ENCODE results near the gene ANKFY1.

The ANKFY1 gene

DNA sequence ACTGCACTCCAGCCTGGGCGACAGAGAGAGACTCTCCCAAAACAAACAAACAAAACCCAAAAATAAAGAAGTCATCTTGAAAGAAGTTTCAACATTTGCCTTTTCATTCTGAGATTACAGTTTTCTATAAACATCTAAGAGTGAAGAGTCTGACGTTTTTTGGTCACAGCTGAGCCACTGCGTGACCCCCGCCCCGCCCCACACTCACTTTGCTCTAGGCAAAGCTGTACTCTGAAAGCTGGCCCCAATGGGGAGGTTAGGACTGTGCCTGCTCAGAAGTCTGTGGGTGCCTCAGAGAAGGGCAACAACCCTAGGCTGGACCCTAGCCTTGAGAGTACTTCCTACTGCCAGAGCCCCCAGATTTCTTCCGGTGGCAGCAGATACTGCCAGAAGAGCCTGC, 101.5 kb downstream of the ANKFY1 start:
- no peak for DNase-seq (ENCODE audit: low spot score)
- TF ChIP-seq, protein P1, sequence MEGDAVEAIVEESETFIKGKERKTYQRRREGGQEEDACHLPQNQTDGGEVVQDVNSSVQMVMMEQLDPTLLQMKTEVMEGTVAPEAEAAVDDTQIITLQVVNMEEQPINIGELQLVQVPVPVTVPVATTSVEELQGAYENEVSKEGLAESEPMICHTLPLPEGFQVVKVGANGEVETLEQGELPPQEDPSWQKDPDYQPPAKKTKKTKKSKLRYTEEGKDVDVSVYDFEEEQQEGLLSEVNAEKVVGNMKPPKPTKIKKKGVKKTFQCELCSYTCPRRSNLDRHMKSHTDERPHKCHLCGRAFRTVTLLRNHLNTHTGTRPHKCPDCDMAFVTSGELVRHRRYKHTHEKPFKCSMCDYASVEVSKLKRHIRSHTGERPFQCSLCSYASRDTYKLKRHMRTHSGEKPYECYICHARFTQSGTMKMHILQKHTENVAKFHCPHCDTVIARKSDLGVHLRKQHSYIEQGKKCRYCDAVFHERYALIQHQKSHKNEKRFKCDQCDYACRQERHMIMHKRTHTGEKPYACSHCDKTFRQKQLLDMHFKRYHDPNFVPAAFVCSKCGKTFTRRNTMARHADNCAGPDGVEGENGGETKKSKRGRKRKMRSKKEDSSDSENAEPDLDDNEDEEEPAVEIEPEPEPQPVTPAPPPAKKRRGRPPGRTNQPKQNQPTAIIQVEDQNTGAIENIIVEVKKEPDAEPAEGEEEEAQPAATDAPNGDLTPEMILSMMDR (IDR thresholded peaks at IDR 0.05; ENCODE audit: extremely low read depth, insufficient read depth, missing control alignments), result no peak
- in situ Hi-C loops (cut with MboI; ENCODE audit: low pct_unique_long_range_greater_than_20kb, low sequenced_read_pairs, unreplicated experiment), result no loop called here

DNA sequence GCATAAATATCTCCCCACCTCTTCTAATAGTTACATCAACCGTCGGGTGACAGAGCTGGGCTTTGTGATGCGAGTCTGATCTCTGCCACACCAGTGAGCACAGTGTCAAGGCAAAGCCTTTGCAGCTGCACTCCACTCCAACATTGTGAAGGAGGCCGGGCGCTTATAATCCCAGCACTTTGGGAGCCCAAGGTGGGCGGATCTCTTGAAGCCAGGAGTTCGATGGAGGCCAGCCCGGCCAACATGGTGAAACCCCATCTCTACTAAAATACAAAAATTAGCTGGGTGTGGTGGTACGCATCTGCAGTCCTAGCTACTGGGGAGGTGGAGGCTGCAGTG, 101.8 kb downstream of the ANKFY1 start:
- in situ Hi-C loops (cut with MboI; ENCODE audit: low pct_unique_long_range_greater_than_20kb, low sequenced_read_pairs, unreplicated experiment), result no loop called here
- TF ChIP-seq, protein P1 (IDR thresholded peaks at IDR 0.05; ENCODE audit: extremely low read depth, insufficient read depth, missing control alignments), result no peak
- no peak for DNase-seq (ENCODE audit: low spot score)

DNA sequence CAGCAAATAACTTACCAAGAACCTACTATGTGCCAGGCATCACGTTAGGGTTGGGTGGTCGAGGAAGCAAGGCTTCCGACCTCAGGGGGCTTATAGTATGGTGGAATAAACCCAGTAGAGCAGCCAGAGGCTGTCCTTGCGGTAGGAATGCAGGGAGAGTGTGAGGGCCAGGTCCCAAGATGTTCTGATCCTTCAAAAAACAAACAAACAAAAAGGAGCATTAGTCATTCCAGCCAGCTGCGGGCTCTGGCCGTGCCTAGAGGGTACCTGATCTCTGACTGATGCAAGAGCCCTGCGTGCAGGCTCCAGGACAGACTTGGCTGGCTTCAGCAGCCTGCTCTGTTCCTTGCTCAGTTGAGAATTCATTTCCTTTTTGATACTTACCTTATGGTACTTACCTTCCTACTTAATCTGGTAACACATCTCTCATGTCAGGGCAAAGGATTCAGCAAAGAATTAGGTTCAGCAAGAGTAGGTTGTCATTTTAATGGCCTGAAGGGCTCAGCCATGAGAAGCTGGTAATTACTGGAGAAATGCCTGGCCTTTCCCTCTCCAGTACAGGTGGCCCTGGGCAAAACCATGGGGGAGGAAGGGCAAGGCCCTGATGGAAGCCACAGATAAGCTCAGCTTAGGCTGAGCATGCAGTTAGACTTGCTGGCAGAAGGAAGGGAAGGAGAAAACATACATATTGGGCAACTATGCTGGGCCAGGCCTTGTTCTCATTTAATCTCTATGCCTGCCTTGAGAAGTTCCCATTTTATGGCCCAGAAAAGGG, 102.4 kb downstream of the ANKFY1 start:
- no peak for DNase-seq (ENCODE audit: low spot score)
- in situ Hi-C loops (cut with MboI; ENCODE audit: low pct_unique_long_range_greater_than_20kb, low sequenced_read_pairs, unreplicated experiment), result no loop called here
- TF ChIP-seq, protein P1 (IDR thresholded peaks at IDR 0.05; ENCODE audit: extremely low read depth, insufficient read depth, missing control alignments), result no peak

DNA sequence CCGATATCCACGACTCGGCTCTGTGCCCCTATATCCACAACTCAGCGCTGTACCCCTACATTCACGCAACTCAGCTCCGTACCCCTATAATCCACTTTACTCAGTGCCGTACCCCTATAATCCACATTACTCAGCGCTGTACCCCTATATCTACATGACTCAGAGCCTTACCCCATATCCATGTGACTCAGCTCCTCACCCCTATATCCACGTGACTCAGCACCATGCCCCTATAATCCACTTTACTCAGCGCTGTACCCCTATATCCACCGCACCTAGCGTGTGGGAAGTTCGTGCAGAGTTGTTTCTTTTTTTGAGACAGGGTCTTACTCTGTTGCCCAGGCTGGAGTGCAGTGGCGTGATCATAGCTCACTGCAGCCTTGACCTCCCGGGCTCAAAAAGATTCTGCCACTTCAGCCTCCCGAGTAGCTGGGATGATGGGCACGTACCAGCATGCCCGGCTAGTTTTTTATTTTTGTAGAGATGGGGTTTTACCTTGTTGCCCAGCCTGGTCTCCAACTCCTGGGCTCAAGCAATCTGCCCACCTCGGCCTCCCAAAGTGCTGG, 103.4 kb downstream of the ANKFY1 start:
- TF ChIP-seq, protein P1 (IDR thresholded peaks at IDR 0.05; ENCODE audit: extremely low read depth, insufficient read depth, missing control alignments), result no peak
- DNase-seq (ENCODE audit: low spot score), result no peak
- in situ Hi-C loops (cut with MboI; ENCODE audit: low pct_unique_long_range_greater_than_20kb, low sequenced_read_pairs, unreplicated experiment), result no loop called here

DNA sequence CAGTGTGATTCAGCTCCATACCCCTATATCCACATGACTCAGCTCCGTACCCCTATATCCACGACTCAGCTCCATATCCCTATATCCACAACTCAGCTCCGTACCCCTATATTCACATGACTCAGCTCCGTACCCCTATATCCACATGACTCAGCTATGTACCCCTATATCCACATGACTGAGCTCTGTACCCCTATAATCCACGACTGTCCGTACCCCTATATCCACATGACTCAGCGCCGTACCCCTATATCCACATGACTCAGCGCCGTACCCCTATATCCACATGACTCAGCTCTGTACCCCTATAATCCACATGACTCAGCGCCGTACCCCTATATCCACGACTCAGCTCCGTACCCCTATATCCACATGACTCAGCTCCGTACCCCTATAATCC, 104.0 kb downstream of the ANKFY1 start:
- no peak for DNase-seq (ENCODE audit: low spot score)
- in situ Hi-C loops (cut with MboI; ENCODE audit: low pct_unique_long_range_greater_than_20kb, low sequenced_read_pairs, unreplicated experiment), result no loop called here
- TF ChIP-seq, protein P1 (IDR thresholded peaks at IDR 0.05; ENCODE audit: extremely low read depth, insufficient read depth, missing control alignments), result no peak

DNA sequence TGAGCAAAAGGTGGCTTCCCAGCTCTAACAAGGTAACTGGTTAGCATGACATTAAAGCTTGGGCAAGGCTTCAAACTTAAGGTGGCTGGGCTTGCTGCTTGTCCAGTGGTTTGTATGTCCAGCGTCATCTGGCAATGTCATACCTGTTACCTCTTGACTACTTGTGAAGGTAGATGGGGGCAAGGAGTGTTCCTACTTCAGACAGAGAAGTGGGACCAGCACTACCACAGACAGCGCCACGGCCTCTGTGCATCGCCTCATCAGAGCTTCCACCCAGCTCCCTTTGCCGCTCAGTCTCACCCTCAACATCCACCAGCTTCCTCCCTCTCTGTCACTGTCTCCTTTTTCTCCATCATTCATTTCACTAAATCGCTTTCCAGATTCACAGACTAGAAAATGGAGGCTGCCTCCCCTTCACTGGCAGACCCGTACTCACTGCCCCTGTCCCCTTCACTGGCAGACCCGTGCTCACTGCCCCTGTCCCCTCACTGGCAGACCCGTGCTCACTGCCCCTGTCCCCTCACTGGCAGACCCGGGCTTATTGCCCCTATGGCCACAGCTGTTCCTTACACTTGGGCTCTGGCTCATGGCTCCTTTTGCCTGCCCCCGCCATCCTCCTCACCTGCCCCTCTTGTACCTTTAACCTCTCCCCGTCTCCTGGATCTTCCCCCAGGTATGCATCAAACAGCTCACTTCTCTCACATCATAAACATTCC, 106.0 kb downstream of the ANKFY1 start:
- DNase-seq (ENCODE audit: low spot score), result no peak
- in situ Hi-C loops (cut with MboI; ENCODE audit: low pct_unique_long_range_greater_than_20kb, low sequenced_read_pairs, unreplicated experiment), result no loop called here
- TF ChIP-seq, protein P1 (IDR thresholded peaks at IDR 0.05; ENCODE audit: extremely low read depth, insufficient read depth, missing control alignments), result no peak
